GM18505 (cell line): Measurements from ENCODE around the gene GPATCH2.

Experiments used
- ATAC-seq: cut with Tn5 transposase; IDR thresholded peaks from one replicate; pipeline ENCODE4 v1.9.1; 2021; ENCODE audit not compliant: unreplicated experiment
- POLR2A ChIP-seq: IDR thresholded peaks from 4 replicates; pipeline ENCODE4 v1.6.1; 2011; ENCODE audit warnings: borderline replicate concordance; ENCODE audit not compliant: insufficient read depth, insufficient read length; ENCODE audit errors: extremely low read depth

GPATCH2 gene

GRCh38 chr1:217379336-217379735 lies 251.6 kb downstream of the GPATCH2 start:
- TF ChIP-seq POLR2A, result no peak
- no peak for ATAC-seq
